GM12874 (cell line): ENCODE results near the gene RUSC2.

Experiments
- CTCF ChIP-seq: IDR thresholded peaks from 2 replicates; pipeline ENCODE4 v1.5.1; 2011; ENCODE audit warnings: low read depth, mild to moderate bottlenecking, control low read depth, low read length, moderate library complexity; ENCODE audit not compliant: insufficient read depth

The RUSC2 gene

DNA sequence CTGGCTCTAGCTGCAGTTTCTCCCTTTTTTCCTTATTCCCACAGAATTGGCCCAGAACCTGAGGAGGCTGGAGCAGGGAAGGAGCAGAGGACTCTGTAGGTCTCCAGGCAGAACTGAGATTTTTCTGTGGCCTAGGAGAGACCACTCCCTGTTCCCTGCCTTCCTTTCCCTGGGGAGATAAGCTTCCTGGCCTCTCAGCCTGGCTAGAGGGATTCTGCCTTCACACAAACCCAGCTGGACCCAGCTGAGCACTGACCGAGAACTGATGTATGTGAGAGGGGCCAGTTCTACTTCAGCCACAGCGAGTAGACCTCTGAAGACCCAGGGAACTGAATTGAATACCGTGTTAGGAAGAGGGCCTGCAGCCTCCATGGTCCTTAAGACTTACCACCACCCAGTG is 48.0 kb downstream of the RUSC2 start:
- no peak for TF ChIP-seq CTCF

DNA sequence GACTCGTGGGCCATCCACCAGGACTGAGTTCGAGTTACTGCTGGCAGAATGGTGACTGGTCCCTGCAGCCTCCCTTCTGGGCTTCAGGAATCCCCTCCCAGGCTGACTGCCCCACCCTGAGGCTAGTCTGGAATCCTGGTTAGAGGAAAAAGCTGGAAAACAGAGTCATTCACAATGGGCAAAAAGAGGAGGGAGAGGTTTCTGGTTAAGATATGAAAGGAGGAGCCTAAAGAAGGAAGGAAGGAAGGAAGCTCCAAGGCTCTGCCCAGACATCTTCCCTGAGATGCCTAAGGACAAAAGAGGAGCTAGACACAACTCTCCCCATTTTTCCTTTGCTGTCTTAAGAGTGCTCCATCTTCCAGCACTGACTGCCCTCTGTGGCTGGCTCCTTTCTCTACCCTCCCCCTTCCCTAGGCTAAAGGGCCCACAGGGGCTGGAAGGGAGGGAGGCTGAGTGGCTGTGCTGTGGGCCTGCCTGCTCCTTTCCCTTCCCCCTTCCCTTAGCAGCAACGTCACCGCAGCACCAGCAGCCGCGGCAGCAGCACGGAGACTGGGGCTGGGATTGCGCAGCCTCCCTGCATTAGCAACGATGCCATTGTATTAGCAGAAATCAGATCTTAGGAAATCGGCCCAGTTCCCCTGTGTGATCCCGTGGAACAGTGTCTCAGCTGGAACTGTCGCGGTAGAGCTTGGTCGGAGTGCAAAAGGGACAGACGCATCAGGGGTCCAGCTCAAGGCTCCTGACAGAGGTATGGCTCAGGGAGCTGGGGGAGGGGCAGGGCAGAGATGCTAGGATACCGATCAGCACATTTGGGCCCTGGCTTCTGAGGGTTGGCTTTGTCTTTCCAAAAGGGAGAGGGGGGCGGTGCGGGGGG is 48.7 kb downstream of the RUSC2 start:
- TF ChIP-seq CTCF: no peak
